ENCODE results near the gene RP9. TPM values are rescaled to one million over a fixed set of nuclear protein-coding genes. Genes with fewer than 3 reads are reported as not detected.

RP9 gene

GRCh38 chr7:33044986-33045385 lies 64.2 kb downstream of the RP9 start:
- Histone ChIP-seq H2AK5ac (ENCODE audit: low read depth, low read length) (no peak overlapping the region), H3K27me3 (ENCODE audit: control insufficient read depth in 3 of 3, insufficient read depth in 3 of 3, low read depth in 1 of 3, low read length in 3 of 3) (no peaks in the 10 kb centered on the region), H3K36me3 (replicated peaks in 1 of 2; ENCODE audit: control insufficient read depth in 2 of 2, insufficient read depth in 2 of 2, low read length in 2 of 2) (peaks cover 0 to 3% of the 10 kb centered on the region in 2 donors), H3K14ac (ENCODE audit: low read length) (no peak overlapping the region), H2AFZ (ENCODE audit: low read length) (no peak overlapping the region), H3K4ac (ENCODE audit: low read length) (no peak overlapping the region), H3K4me3 (ENCODE audit: low read length in 2 of 2) (no peak overlapping the region), H3K4me1 (ENCODE audit: control insufficient read depth in 2 of 2, insufficient read depth in 1 of 2, low read depth in 1 of 2, low read length in 2 of 2) (peaks cover 0 to 2% of the 10 kb centered on the region in 2 donors), H3K27ac (replicated peaks; ENCODE audit: low read length) (no peak overlapping the region), H2BK120ac (ENCODE audit: low read depth, low read length) (no peak overlapping the region), H4K91ac (ENCODE audit: low read depth, low read length, poor library complexity) (no peak overlapping the region), H3K4me2 (ENCODE audit: insufficient read depth, low read length, poor library complexity, severe bottlenecking) (no peak overlapping the region), H4K8ac (ENCODE audit: low read depth, low read length) (no peak overlapping the region), H3K79me1 (ENCODE audit: low read depth, low read length) (peaks cover 3% of the 10 kb centered on the region), H3K23ac (ENCODE audit: low read depth, low read length, poor library complexity) (no peak overlapping the region), H3K9ac (ENCODE audit: low read depth, low read length, poor library complexity) (no peak overlapping the region), H2BK15ac (ENCODE audit: low read length) (no peak overlapping the region), H3K18ac (ENCODE audit: low read length) (no peak overlapping the region), H2BK12ac (ENCODE audit: low read length) (no peak overlapping the region), H2BK5ac (ENCODE audit: low read length) (no peak overlapping the region), H3K9me3 (replicated peaks in 1 of 2; ENCODE audit: control insufficient read depth in 2 of 2, insufficient read depth in 1 of 2, low read depth in 1 of 2, low read length in 2 of 2) (peaks cover 0 to 3% of the 10 kb centered on the region in 2 donors)
- no CpG with 5 or more reads among the region's 2 CpGs for WGBS, 2 donors (ENCODE audit: extremely low coverage in 2 of 2, insufficient read length in 2 of 2, insufficient replicate concordance in 1 of 2)
- DNase-seq (ENCODE audit: low spot score): no peak

Small RNAs within 50 kb of the gene (small RNA-seq; reads per million reads assigned to genes)
- gene AC074338.1 (ENCODE audit: insufficient read depth) (not detected), gene RN7SL505P (ENCODE audit: insufficient read depth) (not detected)
